22Rv1 (cell line): Measurements from ENCODE around the gene SLC38A10.

ENCODE experiments used
- ZFX ChIP-seq: fragments of 450-650 bp; IDR thresholded peaks from 2 replicates; pipeline ENCODE4 v1.6.1; 2017; ENCODE audit warnings: antibody characterized with exemption, borderline replicate concordance
- TF ChIP-seq, protein P1 (sequence below): fragments of 450-650 bp; IDR thresholded peaks from 2 replicates; pipeline ENCODE4 v1.5.1; 2017; ENCODE audit warnings: mild to moderate bottlenecking

DNA sequence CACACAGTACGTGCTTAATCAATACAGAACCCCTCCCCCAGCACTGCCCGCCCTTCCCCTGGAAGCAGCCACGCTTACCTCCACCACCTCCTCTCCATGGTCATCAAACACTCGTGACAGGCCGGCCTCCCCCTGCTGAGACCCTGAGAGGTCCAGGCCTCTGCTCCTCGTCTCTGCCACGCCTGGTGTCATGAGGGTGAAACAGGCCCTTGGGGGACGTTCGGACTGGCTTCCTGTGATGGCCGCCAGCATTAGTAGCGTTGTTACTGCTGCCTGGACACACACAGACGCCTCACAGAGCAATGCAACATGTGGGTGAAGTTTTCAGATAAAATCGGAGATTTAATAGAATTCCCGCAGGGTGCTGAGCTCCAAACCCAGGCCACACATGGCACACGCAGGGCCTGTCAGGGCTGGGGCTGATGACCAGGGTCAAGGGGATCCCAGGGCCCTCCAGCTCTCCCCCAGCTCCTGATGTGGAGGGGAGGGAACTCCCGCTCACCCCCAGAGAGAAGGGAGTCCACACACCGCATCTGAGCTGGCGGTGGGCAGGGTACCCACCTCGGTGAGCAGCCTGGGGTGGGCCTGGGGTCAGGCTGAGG, 15.9 kb upstream of the SLC38A10 start:
- TF ChIP-seq, protein P1, sequence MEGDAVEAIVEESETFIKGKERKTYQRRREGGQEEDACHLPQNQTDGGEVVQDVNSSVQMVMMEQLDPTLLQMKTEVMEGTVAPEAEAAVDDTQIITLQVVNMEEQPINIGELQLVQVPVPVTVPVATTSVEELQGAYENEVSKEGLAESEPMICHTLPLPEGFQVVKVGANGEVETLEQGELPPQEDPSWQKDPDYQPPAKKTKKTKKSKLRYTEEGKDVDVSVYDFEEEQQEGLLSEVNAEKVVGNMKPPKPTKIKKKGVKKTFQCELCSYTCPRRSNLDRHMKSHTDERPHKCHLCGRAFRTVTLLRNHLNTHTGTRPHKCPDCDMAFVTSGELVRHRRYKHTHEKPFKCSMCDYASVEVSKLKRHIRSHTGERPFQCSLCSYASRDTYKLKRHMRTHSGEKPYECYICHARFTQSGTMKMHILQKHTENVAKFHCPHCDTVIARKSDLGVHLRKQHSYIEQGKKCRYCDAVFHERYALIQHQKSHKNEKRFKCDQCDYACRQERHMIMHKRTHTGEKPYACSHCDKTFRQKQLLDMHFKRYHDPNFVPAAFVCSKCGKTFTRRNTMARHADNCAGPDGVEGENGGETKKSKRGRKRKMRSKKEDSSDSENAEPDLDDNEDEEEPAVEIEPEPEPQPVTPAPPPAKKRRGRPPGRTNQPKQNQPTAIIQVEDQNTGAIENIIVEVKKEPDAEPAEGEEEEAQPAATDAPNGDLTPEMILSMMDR, result no peak
- no peak for TF ChIP-seq ZFX
